Panc1 (cell line): ENCODE results near the gene PLSCR3. TPM values are rescaled to one million over a fixed set of nuclear protein-coding genes. Genes with fewer than 3 reads are reported as not detected.

Experiments
- ATAC-seq: fragments of 200-7000 bp; cut with Tn5 transposase; 2 replicates; pipeline ENCODE4 v1.9.1; 2020; ENCODE audit warnings: mild to moderate bottlenecking, moderate library complexity
- BruUV-seq: library from RNA; stranded (reverse); fragments of 400-500 nt; replicated peaks from 2 replicates; lab custom pipeline; 2021; lab: Mats Ljungman, UMichigan
- CTCF ChIA-PET: fragments of 300-600 bp; sonication (Branson Sonifier 250); formaldehyde crosslinking; loops from one replicate; lab custom pipeline; 2022; ENCODE audit warnings: antibody characterized with exemption; lab: Charles Lee
- POLR2A ChIA-PET: fragments of 300-600 bp; sonication (Branson Sonifier 250); formaldehyde crosslinking; loops from one replicate; lab custom pipeline; 2022; ENCODE audit warnings: antibody characterized with exemption; lab: Charles Lee
- DNase-seq: peaks from one replicate; pipeline ENCODE4 v3.0.0-alpha.2; 2010; ENCODE audit warnings: low read depth, low spot score
- H3K27ac ChIP-seq: 2 replicates; pipeline ENCODE4 v1.5.1; 2011; ENCODE audit warnings: mild to moderate bottlenecking, low read length, inconsistent platforms
- H3K27me3 ChIP-seq: fragments of 200-500 bp; sonication (Bioruptor generic); 2 replicates; pipeline ENCODE4 v1.6.0; 2014; ENCODE audit warnings: low read length, inconsistent platforms; ENCODE audit not compliant: control insufficient read depth, insufficient read depth
- H3K36me3 ChIP-seq: fragments of 200-500 bp; sonication (Bioruptor generic); 2 replicates; pipeline ENCODE4 v1.5.1; 2014; ENCODE audit warnings: inconsistent platforms, mild to moderate bottlenecking, low read length, moderate library complexity; ENCODE audit not compliant: control insufficient read depth, insufficient read depth
- H3K4me1 ChIP-seq: 2 replicates; pipeline ENCODE4 v1.5.1; 2011; ENCODE audit warnings: inconsistent platforms, mild to moderate bottlenecking, low read length, moderate library complexity; ENCODE audit not compliant: control insufficient read depth, insufficient read depth
- H3K4me3 ChIP-seq, 2 experiments: 2 replicates each; pipeline ENCODE4 v1.5.1; 2011 to 2012; ENCODE audit warnings: low read depth in 2 of 2, low read length in 2 of 2, mild to moderate bottlenecking in 2 of 2, inconsistent platforms in 1 of 2, moderate library complexity in 1 of 2
- H3K9me3 ChIP-seq: fragments of 200-500 bp; sonication (Bioruptor generic); 2 replicates; pipeline ENCODE4 v1.5.1; 2014; ENCODE audit warnings: low read depth, mild to moderate bottlenecking, inconsistent platforms, low read length, moderate library complexity; ENCODE audit not compliant: control insufficient read depth, insufficient read depth
- POLR2AphosphoS5 ChIP-seq: IDR thresholded peaks from 2 replicates; pipeline ENCODE4 v1.6.1; 2012; ENCODE audit warnings: mild to moderate bottlenecking, low read depth, low read length, moderate library complexity
- SIN3A ChIP-seq: IDR thresholded peaks from 2 replicates; pipeline ENCODE4 v1.6.1; 2012; ENCODE audit warnings: low read depth, mild to moderate bottlenecking, low read length, moderate library complexity, borderline replicate concordance; ENCODE audit not compliant: insufficient read depth
- TCF7L2 ChIP-seq: IDR thresholded peaks from 2 replicates; pipeline ENCODE4 v1.6.1; 2011; ENCODE audit warnings: mild to moderate bottlenecking, low read depth, low read length, inconsistent platforms
- in situ Hi-C: cut with HindIII; loops from 2 replicates; pipeline ENCODE4 v1.10.0; 2016; ENCODE audit warnings: low sequenced_read_pairs, low pct_unique_long_range_greater_than_20kb
- intact Hi-C: fragments of 100-400 bp; cut with micrococcal nuclease; formaldehyde crosslinking; loops from one replicate; pipeline ENCODE4 v1.10.0; 2022; ENCODE audit not compliant: unreplicated experiment
- total RNA-seq: library from RNA; stranded (reverse); gene quantifications from one replicate; pipeline ENCODE4 v1.2.1, GENCODE V29; 2021; ENCODE audit not compliant: unreplicated experiment
- TF ChIP-seq, protein P1 (sequence below): fragments of 450-650 bp; IDR thresholded peaks from 2 replicates; pipeline ENCODE4 v1.5.1; 2017; ENCODE audit warnings: mild to moderate bottlenecking

PLSCR3 gene
- total RNA-seq, 1 experiment from 2014 or later, result 32.0 TPM

DNA sequence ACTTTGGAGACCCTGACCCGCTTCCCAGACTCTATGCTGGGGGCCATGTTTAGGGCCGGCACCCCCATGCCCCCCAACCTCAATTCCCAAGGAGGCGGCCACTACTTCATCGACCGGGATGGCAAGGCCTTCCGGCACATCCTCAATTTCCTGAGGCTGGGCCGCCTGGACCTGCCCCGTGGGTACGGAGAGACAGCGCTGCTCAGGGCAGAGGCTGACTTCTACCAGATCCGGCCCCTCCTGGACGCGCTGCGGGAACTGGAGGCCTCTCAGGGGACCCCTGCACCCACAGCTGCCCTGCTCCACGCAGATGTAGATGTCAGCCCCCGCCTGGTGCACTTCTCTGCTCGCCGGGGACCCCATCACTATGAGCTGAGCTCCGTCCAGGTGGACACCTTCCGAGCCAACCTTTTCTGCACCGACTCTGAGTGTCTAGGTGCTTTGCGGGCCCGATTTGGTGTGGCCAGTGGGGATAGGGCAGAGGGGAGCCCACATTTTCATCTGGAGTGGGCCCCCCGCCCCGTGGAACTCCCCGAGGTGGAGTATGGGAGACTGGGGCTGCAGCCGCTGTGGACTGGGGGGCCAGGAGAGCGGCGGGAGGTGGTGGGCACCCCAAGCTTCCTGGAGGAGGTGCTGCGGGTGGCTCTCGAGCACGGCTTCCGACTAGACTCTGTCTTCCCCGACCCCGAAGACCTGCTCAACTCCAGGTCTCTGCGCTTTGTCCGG is 41.3 kb downstream of the PLSCR3 start:
- TF ChIP-seq, protein P1, sequence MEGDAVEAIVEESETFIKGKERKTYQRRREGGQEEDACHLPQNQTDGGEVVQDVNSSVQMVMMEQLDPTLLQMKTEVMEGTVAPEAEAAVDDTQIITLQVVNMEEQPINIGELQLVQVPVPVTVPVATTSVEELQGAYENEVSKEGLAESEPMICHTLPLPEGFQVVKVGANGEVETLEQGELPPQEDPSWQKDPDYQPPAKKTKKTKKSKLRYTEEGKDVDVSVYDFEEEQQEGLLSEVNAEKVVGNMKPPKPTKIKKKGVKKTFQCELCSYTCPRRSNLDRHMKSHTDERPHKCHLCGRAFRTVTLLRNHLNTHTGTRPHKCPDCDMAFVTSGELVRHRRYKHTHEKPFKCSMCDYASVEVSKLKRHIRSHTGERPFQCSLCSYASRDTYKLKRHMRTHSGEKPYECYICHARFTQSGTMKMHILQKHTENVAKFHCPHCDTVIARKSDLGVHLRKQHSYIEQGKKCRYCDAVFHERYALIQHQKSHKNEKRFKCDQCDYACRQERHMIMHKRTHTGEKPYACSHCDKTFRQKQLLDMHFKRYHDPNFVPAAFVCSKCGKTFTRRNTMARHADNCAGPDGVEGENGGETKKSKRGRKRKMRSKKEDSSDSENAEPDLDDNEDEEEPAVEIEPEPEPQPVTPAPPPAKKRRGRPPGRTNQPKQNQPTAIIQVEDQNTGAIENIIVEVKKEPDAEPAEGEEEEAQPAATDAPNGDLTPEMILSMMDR, result no peak
- TF ChIP-seq TCF7L2 (no peak), POLR2AphosphoS5 (no peak)
- Histone ChIP-seq H3K36me3 (no peaks in the 10 kb centered on the region; the same call in 1 of the 2 replicates), H3K27ac (peak overlapping the region; percentile 83), H3K4me3 (peak overlapping the region; percentile 69 to 78), H3K27me3 (no peaks in the 10 kb centered on the region), H3K4me1 (peaks cover 9% of the 10 kb centered on the region), H3K9me3 (no peaks in the 10 kb centered on the region)
- CTCF ChIA-PET, result interaction anchor here (0.5 to 1.2 kb wide), 4 partner anchors 84 to 207 kb away, joined by 3 to 5 read pairs (median 3); no protein-coding TSS in a partner anchor
- intact Hi-C loops, result loop anchor here (10.0 kb wide), 1 partner anchor 82 kb away; the partner anchor contains the start of genes FGF11 and TMEM102
- in situ Hi-C loops, result no loop called here
- ATAC-seq (no peak), DNase-seq (no peak)
- no TSS peak for BruUV-seq
- POLR2A ChIA-PET, result interaction anchor here (0.6 to 1.4 kb wide), 3 partner anchors 32 to 102 kb away, joined by 4 to 12 read pairs (median 8); partner anchors contain the start of gene TMEM102

DNA sequence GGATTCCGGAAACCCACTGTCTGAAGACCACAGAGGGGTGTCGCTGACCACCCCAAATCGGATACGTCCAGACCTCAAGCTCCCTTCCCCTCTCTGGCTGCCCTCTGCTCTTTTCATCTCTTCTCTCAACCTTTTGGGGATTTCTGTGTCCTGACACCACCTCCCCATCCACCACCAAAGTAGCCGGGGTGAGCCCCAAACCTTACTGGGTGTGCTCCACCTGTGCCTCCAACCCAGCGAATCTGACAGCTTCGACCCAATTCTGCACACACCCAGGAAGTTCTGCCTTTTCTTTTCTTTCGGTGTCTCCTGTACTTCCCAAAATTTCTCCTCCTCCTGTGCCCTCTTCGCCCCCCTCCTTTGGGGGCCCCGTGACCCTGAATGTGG is 41.8 kb downstream of the PLSCR3 start:
- ChIA-PET POLR2A (interaction anchor here (0.6 kb wide), 1 partner anchor 103 kb away, joined by 12 read pairs; no protein-coding TSS in a partner anchor), CTCF (interaction anchor here (0.6 kb wide), 1 partner anchor 135 kb away, joined by 3 read pairs; no protein-coding TSS in a partner anchor)
- ATAC-seq, result no peak
- H3K4me3 ChIP-seq, result peak overlapping the region; percentile 69 to 78
- peak overlapping the region; percentile 83 for H3K27ac ChIP-seq
- TF ChIP-seq, protein P1, result peak; percentile 62
- no peak for TF ChIP-seq SIN3A
- peaks cover 9% of the 10 kb centered on the region for H3K4me1 ChIP-seq
- no peaks in the 10 kb centered on the region; the same call in 1 of the 2 replicates for H3K36me3 ChIP-seq
- TSS peak; percentile 83 for BruUV-seq
- no peak for DNase-seq
- H3K27me3 ChIP-seq, result no peaks in the 10 kb centered on the region
- intact Hi-C loops (loop anchor here (10.0 kb wide), 1 partner anchor 82 kb away; the partner anchor contains the start of genes FGF11 and TMEM102), in situ Hi-C loops (no loop called here)
- H3K9me3 ChIP-seq, result no peaks in the 10 kb centered on the region
